ENCODE measurements around the gene SERGEF.

Gene SERGEF

DNA sequence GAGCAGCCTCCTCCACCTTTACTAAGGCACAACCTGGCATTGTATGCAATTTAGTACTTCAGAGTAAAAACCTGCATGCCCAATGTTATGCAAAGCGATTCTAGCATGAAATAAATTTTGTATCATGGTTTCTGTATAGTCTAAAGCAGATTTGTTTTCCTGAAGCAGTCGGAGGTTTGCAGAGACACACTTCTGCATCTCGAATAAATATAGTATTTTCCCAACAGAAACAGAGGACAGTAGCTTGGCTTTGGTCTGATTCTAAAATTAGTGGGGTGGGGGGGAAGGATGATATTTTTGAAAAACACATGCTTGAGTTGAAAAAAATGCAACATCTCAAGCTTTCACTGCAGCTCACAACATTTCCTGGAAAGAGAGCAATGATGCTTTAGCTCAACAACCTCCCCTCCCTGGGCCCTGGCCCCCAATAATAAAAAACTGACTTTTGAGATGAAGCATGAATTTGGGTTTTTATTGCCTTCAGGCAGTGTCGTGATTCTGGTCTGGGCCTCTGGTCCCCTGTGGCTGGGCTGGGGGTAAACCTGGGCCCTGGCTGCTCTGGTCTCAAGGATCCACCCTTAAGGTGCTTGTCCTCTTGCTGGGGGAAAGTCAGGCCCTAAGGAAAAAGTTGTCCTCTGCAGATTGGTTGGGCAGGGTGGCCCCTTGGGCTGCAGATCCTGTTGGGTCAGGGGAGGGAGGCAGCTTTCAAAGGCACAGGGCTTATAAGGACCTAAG, 230.1 kb downstream of the SERGEF start:
- no peak for DNase-seq (ENCODE audit: low read depth)

DNA sequence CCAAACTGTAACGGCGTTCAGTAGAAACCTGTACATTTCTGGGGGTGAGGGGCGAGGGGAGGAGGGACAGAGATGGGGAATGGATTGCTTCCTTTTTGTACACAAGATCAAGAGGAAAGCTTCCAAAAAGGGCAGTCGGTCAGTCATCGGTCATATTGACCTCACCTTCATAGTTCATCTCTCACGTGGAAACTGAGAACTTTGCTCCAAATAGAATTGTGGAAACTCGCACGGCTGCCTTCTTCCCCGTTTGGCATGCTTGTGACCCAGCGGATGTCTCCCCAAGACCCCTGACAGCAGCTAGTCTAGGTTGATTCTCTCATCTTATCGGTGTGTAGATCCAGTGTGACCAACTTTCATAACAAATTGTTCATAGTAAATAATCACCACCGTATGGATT, 230.7 kb downstream of the SERGEF start:
- DNase-seq (ENCODE audit: low read depth) = no peak

- DNase-seq (ENCODE audit: low read depth) = no peak
Observed at GRCh38 chr11:17781626-17782025, 231.2 kb downstream of the SERGEF start.

DNA sequence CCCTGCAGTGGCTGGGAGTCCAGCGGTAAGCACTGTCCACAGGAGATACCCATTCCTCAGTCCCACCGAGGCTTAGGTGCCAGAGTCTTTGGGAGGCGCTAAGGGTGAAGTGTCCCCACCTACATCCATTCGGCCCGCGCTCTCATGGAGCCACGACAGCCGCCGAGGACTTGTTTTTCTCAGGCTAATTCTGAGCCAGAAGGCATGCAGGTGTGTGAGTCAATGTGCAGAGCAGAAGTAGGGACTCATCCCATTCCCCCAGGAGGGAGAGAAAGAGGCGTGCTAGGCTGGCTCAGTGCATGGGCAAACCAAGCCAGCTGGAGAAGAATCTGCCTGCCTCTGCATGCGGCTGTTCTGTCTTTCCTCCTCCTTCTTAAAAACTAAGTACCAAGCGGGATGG, 231.6 kb downstream of the SERGEF start:
- DNase-seq (ENCODE audit: low read depth) = no peak

DNA sequence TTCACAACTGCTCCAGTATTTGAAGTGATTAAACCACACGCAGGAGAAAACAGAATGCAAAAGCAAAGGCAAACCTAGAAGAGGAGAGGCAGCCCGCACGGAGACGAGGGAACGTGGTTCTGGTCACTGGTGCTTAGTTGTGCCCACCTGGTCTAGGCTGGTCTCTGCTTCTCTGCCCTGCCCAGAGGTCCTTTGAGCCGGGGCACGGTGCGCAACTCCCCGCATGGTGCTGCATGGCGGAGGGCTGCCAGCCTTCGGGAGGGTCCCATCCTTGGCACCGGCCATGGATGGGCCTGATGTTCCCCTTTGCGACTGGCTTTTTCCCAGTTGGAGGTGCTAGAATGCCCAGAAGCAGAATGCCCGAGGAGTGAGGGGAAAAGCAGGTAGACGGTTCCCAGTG, 232.2 kb downstream of the SERGEF start:
- DNase-seq (ENCODE audit: low read depth) = no peak

DNA sequence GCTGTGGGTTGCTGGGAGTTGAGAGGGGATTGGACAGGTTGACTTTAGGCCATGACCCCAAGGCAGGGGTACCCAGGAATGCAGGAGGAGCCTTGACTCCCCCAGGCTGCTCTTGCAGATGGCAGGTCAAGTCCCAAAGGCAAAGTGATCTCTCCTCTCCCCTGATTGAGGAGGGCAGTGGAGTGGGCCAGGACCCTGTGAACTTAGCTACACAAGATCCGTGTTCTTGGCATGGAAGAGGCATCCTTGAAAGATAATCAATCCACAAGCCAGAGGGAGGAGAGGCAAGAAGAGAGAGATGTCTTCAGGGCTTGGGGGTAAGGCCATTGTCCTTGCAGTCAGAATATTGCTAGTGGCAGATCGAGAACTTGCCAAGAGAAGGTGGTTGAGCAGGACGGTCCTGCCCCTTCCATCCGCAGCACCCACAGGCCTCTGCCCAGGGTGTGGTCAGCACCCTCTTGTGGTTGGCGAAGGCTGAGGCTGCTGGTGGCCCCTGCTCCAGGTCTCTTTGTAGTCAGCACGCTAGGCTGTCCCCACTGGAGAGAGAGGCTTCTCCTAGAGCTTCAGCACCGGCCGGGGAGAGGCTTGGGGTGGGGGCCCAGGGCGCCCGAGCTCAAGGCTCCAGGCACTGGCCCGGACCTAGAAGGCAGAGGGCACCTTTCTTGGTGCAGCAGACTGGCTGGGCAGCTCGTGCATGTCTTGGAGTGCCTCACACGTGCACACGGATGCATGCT, 232.8 kb downstream of the SERGEF start:
- no peak for DNase-seq (ENCODE audit: low read depth)

DNA sequence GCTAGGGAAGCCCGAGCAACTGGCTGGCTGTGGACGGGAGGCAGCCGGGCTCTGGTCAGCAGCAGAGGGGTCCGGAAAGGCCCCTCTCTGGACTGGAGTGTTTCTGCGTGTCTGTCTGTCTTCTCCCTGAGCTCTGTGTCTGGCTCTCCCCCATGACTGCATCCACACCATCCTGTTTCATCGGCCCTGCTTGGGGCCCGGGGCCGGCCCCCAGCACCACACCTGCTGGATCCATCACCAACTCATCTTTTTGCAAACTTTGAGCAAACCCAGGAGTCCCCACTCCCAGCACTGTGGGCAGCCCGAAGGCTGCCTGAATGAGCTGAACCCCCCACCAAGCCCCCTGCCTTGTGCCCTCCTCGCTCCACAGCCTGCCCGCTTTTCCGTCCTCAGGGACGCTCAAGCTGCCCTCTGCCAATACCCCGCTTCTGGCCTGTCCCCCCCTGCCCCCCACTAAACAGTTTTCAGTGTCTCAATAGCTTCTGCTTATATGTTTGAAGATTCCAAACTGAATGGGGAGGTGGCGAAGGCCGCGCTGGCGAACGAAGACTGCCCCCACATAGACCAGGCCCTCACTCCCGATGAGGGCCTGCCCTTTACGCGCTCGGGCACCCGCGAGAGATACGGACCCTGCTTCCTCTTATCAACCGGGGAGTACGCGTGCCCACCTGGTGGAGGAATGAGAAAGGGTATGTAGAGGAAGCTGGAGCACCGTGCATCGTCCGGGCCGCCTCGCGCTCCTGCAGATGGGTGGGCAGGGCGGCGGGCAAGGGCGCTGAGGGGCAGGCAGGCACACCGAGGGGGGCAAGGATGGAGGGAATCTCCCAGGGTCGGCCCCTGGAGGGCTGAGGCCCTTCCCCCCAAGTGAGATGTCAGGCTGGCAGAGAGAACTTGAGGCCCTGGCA, 233.6 kb downstream of the SERGEF start:
- no peak for DNase-seq (ENCODE audit: low read depth)

DNA sequence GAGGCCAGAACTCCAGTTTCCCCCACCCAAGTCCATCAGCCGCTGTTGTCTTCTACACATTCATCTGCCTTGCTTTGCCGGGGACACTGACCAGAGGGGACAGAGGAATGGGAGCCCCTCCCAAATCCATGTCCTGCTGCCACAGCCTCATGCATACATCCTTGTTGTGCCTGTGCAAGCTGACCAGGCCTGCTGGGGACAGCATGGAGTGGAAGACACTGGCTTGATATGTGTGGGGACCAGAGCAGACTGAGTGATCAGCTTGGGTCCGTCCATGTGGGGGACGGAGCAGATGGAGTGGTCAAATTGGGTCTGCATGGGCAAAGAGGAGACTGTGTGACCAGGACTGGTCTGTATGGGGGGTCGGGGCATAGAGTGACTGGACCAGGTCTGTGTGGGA, 234.5 kb downstream of the SERGEF start:
- no peak for DNase-seq (ENCODE audit: low read depth)

- no peak for DNase-seq (ENCODE audit: low read depth)
Observed at GRCh38 chr11:17777738-17778091, 235.1 kb downstream of the SERGEF start.

DNA sequence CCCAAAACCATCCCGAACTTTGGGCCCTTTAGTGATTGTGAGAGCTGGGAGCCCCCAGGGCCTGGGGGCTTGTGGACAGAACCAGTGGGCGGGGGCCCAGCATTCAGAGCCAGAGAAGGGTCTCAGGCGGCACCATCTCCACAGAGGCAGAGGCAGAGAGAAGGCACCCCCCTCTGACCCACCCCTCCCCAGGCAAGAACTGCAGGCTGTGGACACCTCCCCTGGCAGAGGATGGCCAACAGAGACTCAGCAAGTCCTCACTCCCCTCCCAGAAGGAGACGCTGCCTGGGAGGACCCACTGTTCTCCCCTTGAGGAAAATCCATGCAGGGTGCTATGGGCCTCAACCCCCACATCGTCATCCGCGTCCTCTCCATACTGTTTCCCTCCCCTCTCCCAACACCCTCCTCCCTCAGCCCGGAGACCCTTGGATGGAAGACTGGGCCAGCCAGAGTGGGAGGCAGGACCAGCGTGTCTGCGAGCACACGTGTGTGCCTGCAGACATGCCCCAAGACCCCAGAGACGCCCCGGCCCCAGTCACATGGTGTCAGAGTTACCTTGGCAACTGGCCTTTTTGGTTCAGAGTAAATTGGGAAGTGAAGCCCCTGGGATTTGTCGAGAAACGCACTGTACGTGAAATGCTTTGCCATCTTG, 235.6 kb downstream of the SERGEF start:
- DNase-seq (ENCODE audit: low read depth) = no peak

- DNase-seq (ENCODE audit: low read depth) = no peak
Observed at GRCh38 chr11:17776212-17776875, 236.5 kb downstream of the SERGEF start.

DNA sequence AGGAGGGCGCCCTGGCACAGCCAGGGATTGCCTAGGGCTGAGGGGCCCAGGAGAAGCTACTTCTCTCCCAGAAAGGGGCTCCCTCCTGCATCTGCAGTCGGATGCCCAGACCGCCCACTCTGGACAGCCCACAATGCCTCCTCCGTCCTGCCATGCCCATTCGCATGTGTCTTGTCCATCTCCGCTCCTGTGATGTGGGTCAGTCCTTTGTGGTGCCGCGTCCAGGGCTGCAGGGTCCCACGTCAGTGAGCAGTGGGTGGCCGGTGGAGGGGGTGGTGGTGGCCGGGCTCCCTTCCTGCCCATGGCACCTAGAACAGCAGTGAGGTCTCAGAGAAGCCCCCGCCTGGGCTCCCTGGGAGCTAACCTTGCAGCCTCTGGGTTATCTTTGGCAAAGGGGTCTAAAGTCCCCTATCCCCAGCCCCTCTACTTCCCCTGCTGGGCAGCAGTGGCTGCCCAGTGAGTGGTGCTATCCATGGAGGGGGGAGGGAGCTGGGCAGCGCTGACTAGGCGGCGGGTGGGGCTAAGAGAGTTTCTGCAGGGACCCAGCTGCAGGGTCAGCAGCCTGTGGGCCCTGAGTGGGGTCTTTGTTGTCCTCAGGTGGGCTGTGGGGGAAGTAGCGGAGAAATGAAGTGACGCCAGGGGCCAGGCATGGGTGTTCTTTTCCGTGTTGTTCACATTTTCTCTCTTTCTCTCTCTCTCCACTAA, 237.2 kb downstream of the SERGEF start:
- no peak for DNase-seq (ENCODE audit: low read depth)

- DNase-seq (ENCODE audit: low read depth) = no peak
Observed at GRCh38 chr11:17775035-17775348, 237.9 kb downstream of the SERGEF start.

GRCh38 chr11:17774232-17775034, 238.4 kb downstream of the SERGEF start:
- no peak for DNase-seq (ENCODE audit: low read depth)

- no peak for DNase-seq (ENCODE audit: low read depth)
Observed at GRCh38 chr11:17773674-17774073, 239.2 kb downstream of the SERGEF start.

DNA sequence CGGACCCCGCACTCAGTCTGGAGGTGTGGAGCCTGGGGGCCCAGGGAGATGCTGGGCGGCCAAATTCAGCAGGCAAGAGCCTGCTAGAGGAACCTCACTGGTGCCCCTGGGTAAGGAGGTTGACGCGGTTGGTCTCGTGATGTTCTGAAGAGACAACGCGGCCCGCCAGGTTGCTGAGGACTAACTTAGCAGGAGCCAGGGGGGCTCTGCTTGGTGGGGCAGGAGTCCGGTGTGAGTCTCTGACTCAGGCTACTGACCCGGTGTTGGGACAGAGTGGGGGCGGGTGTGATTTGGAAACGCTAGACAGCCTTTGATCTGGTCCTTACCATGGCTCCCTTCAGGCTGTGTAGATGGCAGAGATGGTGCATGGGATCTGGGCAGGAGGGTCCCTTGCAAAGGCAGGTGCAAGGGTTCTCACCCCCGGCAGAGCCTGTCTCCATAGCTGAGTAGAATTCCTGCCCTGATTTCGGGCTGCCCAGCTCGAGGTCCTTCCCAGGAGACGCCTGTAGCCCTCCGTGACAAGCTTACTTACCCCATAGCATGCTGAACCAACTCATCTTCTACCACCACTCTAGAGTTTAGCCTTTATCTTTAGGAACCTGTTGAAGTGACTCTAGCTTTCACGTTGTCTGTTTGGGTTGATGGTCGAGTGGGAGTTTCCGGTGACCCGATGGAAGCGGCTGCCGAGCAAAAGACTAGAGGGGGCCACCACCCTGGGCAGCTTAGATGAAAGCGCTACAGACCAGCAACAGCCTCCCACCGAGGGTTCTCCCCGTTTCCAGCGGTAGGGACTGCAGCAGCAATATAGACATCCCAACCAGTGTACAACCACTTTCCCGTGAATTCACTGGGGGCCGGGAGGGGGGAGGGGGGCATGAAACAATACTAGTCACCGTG, 239.9 kb downstream of the SERGEF start:
- no peak for DNase-seq (ENCODE audit: low read depth)

- DNase-seq (ENCODE audit: low read depth) = no peak
Observed at GRCh38 chr11:17771841-17772401, 240.9 kb downstream of the SERGEF start.

DNA sequence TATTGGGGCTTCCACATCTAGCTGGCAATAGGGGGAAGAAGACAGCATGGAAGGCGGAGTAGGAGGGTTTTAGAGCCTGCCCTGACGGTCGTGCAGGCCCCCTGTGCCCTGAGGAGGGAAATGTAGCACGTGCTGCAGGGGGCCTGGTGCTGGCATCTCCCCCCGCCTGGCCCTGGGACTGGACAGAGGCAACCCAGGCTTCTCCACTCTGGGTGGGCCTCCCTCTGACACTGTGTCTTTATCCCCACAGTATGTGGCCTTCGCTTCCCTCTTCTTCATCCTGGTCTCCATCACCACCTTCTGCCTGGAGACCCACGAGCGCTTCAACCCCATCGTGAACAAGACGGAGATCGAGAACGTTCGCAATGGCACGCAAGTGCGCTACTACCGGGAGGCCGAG, 241.4 kb downstream of the SERGEF start:
- no peak for DNase-seq (ENCODE audit: low read depth)

DNA sequence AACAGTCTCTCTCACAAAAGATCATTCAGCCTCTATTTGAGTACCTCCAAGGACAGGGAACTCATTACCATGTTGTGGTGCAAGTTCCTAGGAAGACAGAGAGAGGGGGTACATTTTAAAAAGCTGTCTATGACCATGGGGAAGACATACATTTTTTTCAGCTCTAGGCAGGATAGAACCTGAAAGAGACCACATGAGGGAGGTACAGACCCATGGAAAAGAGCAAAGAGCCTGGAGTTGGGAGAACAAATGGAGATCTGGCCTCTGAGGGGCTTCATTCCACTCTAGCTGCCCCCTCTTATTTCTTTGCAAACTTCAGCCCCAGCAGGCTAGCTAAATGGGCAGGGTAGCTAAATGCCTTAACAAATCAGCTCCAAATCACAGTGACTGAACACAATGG, 241.9 kb downstream of the SERGEF start:
- DNase-seq (ENCODE audit: low read depth) = no peak
